Measurements from ENCODE around the gene DNAI7.

DNAI7 gene

GRCh38 chr12:25126746-25127145 lies 68.2 kb downstream of the DNAI7 start:
- TF ChIP-seq TAF1 (IDR thresholded peaks at IDR 0.05; ENCODE audit: low read depth) (no peak), NFIC (IDR thresholded peaks at IDR 0.05) (no peak)

GRCh38 chr12:25126101-25126500 lies 68.9 kb downstream of the DNAI7 start:
- no peak for TF ChIP-seq TAF1 (IDR thresholded peaks at IDR 0.05; ENCODE audit: low read depth)
- TF ChIP-seq EGR1 (IDR thresholded peaks at IDR 0.05): no peak
- no peak for TF ChIP-seq RAD21 (IDR thresholded peaks at IDR 0.05; ENCODE audit: low read depth)
- TF ChIP-seq FOXM1 (IDR thresholded peaks at IDR 0.05; ENCODE audit: borderline replicate concordance, low read depth): no peak
- no peak for TF ChIP-seq USF1 (IDR thresholded peaks at IDR 0.05)
- no peak for TF ChIP-seq TCF12 (IDR thresholded peaks at IDR 0.05; ENCODE audit: low read depth)
- TF ChIP-seq CEBPB (IDR thresholded peaks at IDR 0.05): no peak
- TF ChIP-seq TEAD4 (IDR thresholded peaks at IDR 0.05): no peak
- TF ChIP-seq EP300 (IDR thresholded peaks at IDR 0.05; ENCODE audit: borderline replicate concordance): no peak

- TF ChIP-seq NFIC (IDR thresholded peaks at IDR 0.05) (no peak), USF1 (IDR thresholded peaks at IDR 0.05) (no peak), YY1 (IDR thresholded peaks at IDR 0.05; ENCODE audit: low read depth) (no peak), ZBTB7A (IDR thresholded peaks at IDR 0.05; ENCODE audit: low read depth) (no peak), FOXM1 (IDR thresholded peaks at IDR 0.05; ENCODE audit: borderline replicate concordance, low read depth) (no peak), TCF12 (IDR thresholded peaks at IDR 0.05; ENCODE audit: low read depth) (no peak), EP300 (IDR thresholded peaks at IDR 0.05; ENCODE audit: borderline replicate concordance) (no peak), MAX (IDR thresholded peaks at IDR 0.05) (no peak), TAF1 (IDR thresholded peaks at IDR 0.05; ENCODE audit: low read depth) (no peak), TEAD4 (IDR thresholded peaks at IDR 0.05) (no peak), CREB1 (IDR thresholded peaks at IDR 0.05; ENCODE audit: low read depth) (no peak)
Measured at GRCh38 chr12:25124493-25124892, 70.5 kb downstream of the DNAI7 start.

- TF ChIP-seq CEBPB (IDR thresholded peaks at IDR 0.05) (no peak), NFIC (IDR thresholded peaks at IDR 0.05) (no peak), EGR1 (IDR thresholded peaks at IDR 0.05) (no peak), FOXM1 (IDR thresholded peaks at IDR 0.05; ENCODE audit: borderline replicate concordance, low read depth) (no peak), ZBTB7A (IDR thresholded peaks at IDR 0.05; ENCODE audit: low read depth) (no peak), USF1 (IDR thresholded peaks at IDR 0.05) (no peak), TEAD4 (IDR thresholded peaks at IDR 0.05) (no peak), RAD21 (IDR thresholded peaks at IDR 0.05; ENCODE audit: low read depth) (no peak), MAX (IDR thresholded peaks at IDR 0.05) (no peak), EP300 (IDR thresholded peaks at IDR 0.05; ENCODE audit: borderline replicate concordance) (no peak), REST (IDR thresholded peaks at IDR 0.05; ENCODE audit: low read depth) (no peak), TCF12 (IDR thresholded peaks at IDR 0.05; ENCODE audit: low read depth) (no peak)
Measured at GRCh38 chr12:25123126-25123525, 71.8 kb downstream of the DNAI7 start.

GRCh38 chr12:25121916-25122315 lies 73.0 kb downstream of the DNAI7 start:
- no peak for TF ChIP-seq REST (IDR thresholded peaks at IDR 0.05; ENCODE audit: low read depth)
- TF ChIP-seq FOXM1 (IDR thresholded peaks at IDR 0.05; ENCODE audit: borderline replicate concordance, low read depth): no peak
- TF ChIP-seq EP300 (IDR thresholded peaks at IDR 0.05; ENCODE audit: borderline replicate concordance): no peak
- TF ChIP-seq TAF1 (IDR thresholded peaks at IDR 0.05; ENCODE audit: low read depth): no peak
- no peak for TF ChIP-seq TCF12 (IDR thresholded peaks at IDR 0.05; ENCODE audit: low read depth)
- TF ChIP-seq CEBPB (IDR thresholded peaks at IDR 0.05): no peak

- TF ChIP-seq REST (IDR thresholded peaks at IDR 0.05; ENCODE audit: low read depth) (no peak), NFIC (IDR thresholded peaks at IDR 0.05) (no peak), TCF12 (IDR thresholded peaks at IDR 0.05; ENCODE audit: low read depth) (no peak), EGR1 (IDR thresholded peaks at IDR 0.05) (no peak), RAD21 (IDR thresholded peaks at IDR 0.05; ENCODE audit: low read depth) (no peak), CREB1 (IDR thresholded peaks at IDR 0.05; ENCODE audit: low read depth) (no peak), ZBTB7A (IDR thresholded peaks at IDR 0.05; ENCODE audit: low read depth) (no peak)
Measured at GRCh38 chr12:25121110-25121509, 73.8 kb downstream of the DNAI7 start.

All from Ishikawa (cell line).